ENCODE measurements around the gene STX4.

Gene STX4

DNA sequence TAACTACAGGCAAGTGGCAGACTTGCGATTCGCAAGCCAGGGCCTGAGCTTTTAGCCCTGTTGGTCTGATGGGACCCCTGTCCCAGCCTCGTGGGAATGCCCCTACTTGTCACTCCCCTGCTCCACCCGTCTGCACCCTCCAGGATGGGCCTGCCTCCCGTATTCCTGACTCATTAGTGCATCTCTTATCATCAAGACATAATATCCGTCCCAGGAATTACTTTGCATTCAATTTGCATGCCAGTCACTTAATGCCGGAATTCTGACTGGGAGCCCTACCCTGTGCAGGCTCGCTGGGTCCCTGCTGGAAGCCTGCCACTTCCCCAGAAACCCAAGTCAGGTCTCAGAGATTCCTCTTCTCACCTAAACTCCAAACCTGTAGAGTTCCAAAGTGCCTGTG is 52.1 kb downstream of the STX4 start:
- no peak for DNase-seq

GRCh38 chr16:31085873-31086628 is 52.7 kb downstream of the STX4 start:
- DNase-seq = no peak

DNA sequence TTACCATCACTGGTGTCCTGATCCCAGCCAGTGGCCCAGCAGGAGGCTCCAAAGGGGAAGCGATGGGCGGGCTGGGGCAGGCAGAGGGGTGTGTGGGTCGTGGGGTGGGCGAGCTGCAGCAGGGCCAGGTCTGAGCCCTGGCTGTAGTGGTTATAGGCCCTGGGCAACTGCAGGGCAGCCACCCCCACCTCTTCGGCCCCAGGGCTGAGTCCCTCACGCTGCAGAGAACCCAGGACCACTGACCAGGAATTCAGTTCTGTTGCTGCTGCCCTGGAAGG is 53.2 kb downstream of the STX4 start:
- no peak for DNase-seq

DNA sequence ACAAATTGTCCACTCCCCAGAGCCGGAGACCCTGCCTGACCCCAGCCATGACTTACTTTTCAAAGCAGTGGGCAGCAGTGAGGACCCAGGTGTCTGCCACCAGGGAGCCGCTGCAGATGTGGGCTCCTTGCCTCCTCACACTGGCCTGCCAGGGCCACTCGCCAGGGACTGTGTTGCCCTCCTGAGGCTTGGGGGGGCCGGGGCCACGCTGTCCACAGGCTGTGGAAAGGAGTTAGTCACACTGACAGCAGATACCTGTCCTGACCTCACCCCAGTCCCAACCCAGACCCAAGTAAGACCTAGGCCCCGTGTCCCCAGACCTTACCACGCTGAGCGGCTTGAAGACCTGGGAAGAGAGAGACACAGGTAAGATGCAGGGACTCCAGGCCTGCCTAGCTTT is 54.1 kb downstream of the STX4 start:
- no peak for DNase-seq

- DNase-seq = no peak
These were observed 54.6 kb downstream of the STX4 start for GRCh38 chr16:31087971-31088370.

- DNase-seq = no peak
These were observed 55.3 kb downstream of the STX4 start, which contains the start of gene PRSS53 for GRCh38 chr16:31088459-31089183. TSS of gene PRSS53 (minus strand) at chr16:31088943. CDS start at chr16:31088809, 134 bp downstream.

- DNase-seq = no peak
These were observed 55.8 kb downstream of the STX4 start for GRCh38 chr16:31089199-31089598.

All from stimulated activated CD4-positive, alpha-beta T cell treated with anti-CD3 and anti-CD28 coated beads, Interleukin-1b, Interleukin-23, amount 100 ng/mL, for 48 hours (primary cell).